Uterus (tissue), 4 donors: ENCODE results near the gene TTC39C. TPM values are rescaled to one million over a fixed set of nuclear protein-coding genes. Genes with fewer than 3 reads are reported as not detected.
A peak's percentile ranks its signal among the peaks of the same experiment; 100 is the strongest.
"Not testable (repeated sequence)": the region's sequence is repeated elsewhere in the genome, so short reads cannot be mapped to it uniquely, and the experiment has no call there.

ENCODE experiments used
- DNase-seq, 2 donors: peaks; one replicate each; pipeline ENCODE4 v3.0.0-alpha.2; 2019 to 2020
- H3K27ac ChIP-seq, 2 donors: fragments of 200-600 bp; sonication (generic); 1 replicate in 1 of 2; 2 replicates in 1 of 2; pipeline ENCODE4 v1.5.1; 2016 to 2018
- H3K27me3 ChIP-seq, 2 donors: fragments of 200-600 bp; sonication (generic); one replicate each; pipeline ENCODE4 v1.5.1; 2018 to 2019; ENCODE audit warnings: control low read depth in 1 of 2
- H3K36me3 ChIP-seq, 2 donors: fragments of 200-600 bp; sonication (generic); one replicate each; pipeline ENCODE4 v1.5.1; 2019; ENCODE audit warnings: control low read depth in 1 of 2
- H3K4me1 ChIP-seq, 2 donors: fragments of 200-600 bp; sonication (generic); one replicate each; pipeline ENCODE4 v1.5.1; 2018 to 2019; ENCODE audit warnings: control low read depth in 1 of 2
- H3K4me3 ChIP-seq, 2 donors: fragments of 200-600 bp; sonication (generic); 1 replicate in 1 of 2; 2 replicates in 1 of 2; pipeline ENCODE4 v1.5.1; 2018 to 2019; ENCODE audit warnings: mild to moderate bottlenecking in 1 of 2
- H3K9me3 ChIP-seq, 2 donors: fragments of 200-600 bp; sonication (generic); one replicate each; pipeline ENCODE4 v1.5.1; 2019; ENCODE audit warnings: control low read depth in 1 of 2
- CTCF ChIP-seq, 4 experiments: fragments of 200-600 bp in 2 of 4; fragments of 450-650 bp in 2 of 4; sonication (generic) in 2 of 4; IDR thresholded peaks; one replicate each; pipeline ENCODE4 v1.5.1; 2016 to 2019; ENCODE audit warnings: antibody characterized with exemption in 4 of 4, mild to moderate bottlenecking in 2 of 4, moderate library complexity in 1 of 4
- POLR2A ChIP-seq, 2 donors: fragments of 450-650 bp; IDR thresholded peaks; one replicate each; pipeline ENCODE4 v1.6.1; 2016; ENCODE audit warnings: antibody characterized with exemption in 2 of 2, mild to moderate bottlenecking in 1 of 2, moderate library complexity in 1 of 2
- intact Hi-C: fragments of 100-400 bp; cut with DNase I; formaldehyde crosslinking; loops from one replicate; pipeline ENCODE4 v1.15.1; 2023; ENCODE audit warnings: low total_unique reads
- total RNA-seq, 4 donors: library from RNA; depleted of rRNA in 3 of 4; stranded (reverse); fragments of >200 nt in 3 of 4; gene quantifications; one replicate each; pipeline versions ENCODE4 v1.1.0 to v1.2.4, GENCODE V29; 2014 to 2023
- donor health status: DM: yes; HTN: yes; CAD: no.

TTC39C gene
- total RNA-seq, 4 donors from 2014 or later = 25.6 to 50.6 (median 33.5) TPM

DNA sequence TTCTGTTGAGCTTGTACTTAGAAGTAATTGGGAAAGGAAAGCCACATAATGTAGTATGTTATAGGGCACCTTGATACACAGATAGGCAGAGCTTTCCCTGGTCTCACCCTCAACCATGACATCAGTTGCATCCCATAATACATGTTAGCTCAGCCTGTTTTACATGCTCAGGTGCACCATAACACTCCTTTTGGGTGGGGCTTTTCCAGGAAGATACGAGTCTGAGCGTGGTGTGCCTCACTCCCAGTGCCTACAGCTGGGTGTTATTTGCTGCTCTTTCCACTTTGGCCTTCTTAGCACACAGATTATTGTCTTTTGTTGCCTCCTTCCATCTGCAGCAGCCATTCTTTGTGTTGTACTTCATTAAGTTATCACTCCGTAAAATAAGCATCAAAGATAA is 11.9 kb downstream of the TTC39C start:
- H3K4me1 ChIP-seq = no peaks in the 10 kb centered on the region
- peak overlapping the region in 1 of 2 donors; percentile 21 for H3K27ac ChIP-seq
- H3K4me3 ChIP-seq = no peak overlapping the region
- H3K36me3 ChIP-seq = no peaks in the 10 kb centered on the region
- H3K27me3 ChIP-seq = no peaks in the 10 kb centered on the region
- intact Hi-C loops = no loop called here
- no peak for DNase-seq
- TF ChIP-seq POLR2A (IDR thresholded peaks at IDR 0.05) (no peak), CTCF (IDR thresholded peaks at IDR 0.05) (no peak)
- H3K9me3 ChIP-seq = no peaks in the 10 kb centered on the region

GRCh38 chr18:24027156-24027827 is 12.7 kb downstream of the TTC39C start:
- Histone ChIP-seq H3K4me3 (no peak overlapping the region), H3K27ac (peak overlapping the region; percentile 34 to 54), H3K27me3 (no peaks in the 10 kb centered on the region), H3K9me3 (no peaks in the 10 kb centered on the region), H3K36me3 (no peaks in the 10 kb centered on the region), H3K4me1 (no peaks in the 10 kb centered on the region)
- intact Hi-C loops = no loop called here
- no peak for TF ChIP-seq POLR2A (IDR thresholded peaks at IDR 0.05)
- TF ChIP-seq CTCF (IDR thresholded peaks at IDR 0.05) = no peak
- peak; percentile 82 to 85 for DNase-seq

- H3K9me3 ChIP-seq, DNase-seq, H3K4me1 ChIP-seq, H3K4me3 ChIP-seq, H3K27me3 ChIP-seq, H3K27ac ChIP-seq, H3K36me3 ChIP-seq, intact Hi-C loops: not testable (repeated sequence)
Observed at GRCh38 chr18:24028946-24029345, 14.4 kb downstream of the TTC39C start.

DNA sequence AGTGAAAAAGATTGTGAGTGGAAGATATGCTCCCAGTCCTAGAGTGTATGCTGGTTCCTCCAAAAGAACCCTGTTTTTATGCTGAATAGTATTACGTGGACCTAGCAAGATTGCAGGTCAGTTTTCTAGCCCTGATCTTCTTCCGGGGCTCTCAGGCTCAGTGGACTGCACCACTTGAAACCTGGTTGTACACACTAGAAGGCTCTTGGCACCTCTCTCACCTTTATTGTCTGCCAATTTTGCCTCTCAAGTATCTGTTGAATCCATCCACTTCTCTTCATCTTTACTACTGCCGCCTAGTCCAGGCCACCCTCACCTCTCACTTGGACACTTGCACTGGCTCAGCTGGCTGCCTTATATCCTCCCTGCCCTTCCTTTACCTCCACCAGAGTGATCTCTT is 16.8 kb downstream of the TTC39C start:
- intact Hi-C loops = no loop called here
- Histone ChIP-seq H3K9me3 (no peaks in the 10 kb centered on the region), H3K27me3 (no peaks in the 10 kb centered on the region), H3K4me1 (no peaks in the 10 kb centered on the region), H3K4me3 (no peak overlapping the region), H3K36me3 (no peaks in the 10 kb centered on the region), H3K27ac (no peak overlapping the region)
- DNase-seq = no peak
- TF ChIP-seq CTCF (IDR thresholded peaks at IDR 0.05) (no peak), POLR2A (IDR thresholded peaks at IDR 0.05) (no peak)

DNA sequence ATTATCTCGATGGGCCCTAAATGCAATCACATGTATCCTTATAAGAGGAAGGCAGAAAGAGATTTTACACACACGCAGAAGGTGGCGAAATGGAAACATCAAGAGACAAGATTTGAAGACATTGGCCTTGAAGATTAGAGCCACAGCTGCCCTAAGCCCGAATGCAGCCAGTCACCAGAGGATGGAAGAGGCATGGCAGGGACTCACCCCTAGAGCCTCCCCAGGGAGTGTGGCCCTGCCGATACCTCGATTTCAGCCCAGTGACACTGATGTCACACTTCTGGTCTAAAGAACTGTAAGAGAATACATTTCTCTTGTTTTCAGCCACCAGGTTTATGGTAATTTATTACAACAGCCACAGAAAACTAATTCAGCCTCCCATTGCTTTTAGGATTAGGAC is 17.4 kb downstream of the TTC39C start:
- no peak overlapping the region for H3K27ac ChIP-seq
- no peak for DNase-seq
- no peaks in the 10 kb centered on the region for H3K4me1 ChIP-seq
- H3K27me3 ChIP-seq = no peaks in the 10 kb centered on the region
- TF ChIP-seq CTCF (IDR thresholded peaks at IDR 0.05) = no peak
- no peak for TF ChIP-seq POLR2A (IDR thresholded peaks at IDR 0.05)
- no peak overlapping the region for H3K4me3 ChIP-seq
- no peaks in the 10 kb centered on the region for H3K9me3 ChIP-seq
- intact Hi-C loops = no loop called here
- H3K36me3 ChIP-seq = no peaks in the 10 kb centered on the region
